Kidney epithelial cell (primary cell): Measurements from ENCODE around the gene LEFTY1. TPM values are rescaled to one million over a fixed set of nuclear protein-coding genes. Genes with fewer than 3 reads are reported as not detected.

Experiments
- DNase-seq: peaks from one replicate; pipeline ENCODE4 v3.0.0-alpha.2; 2010; ENCODE audit warnings: low read depth
- H3K27me3 ChIP-seq: 2 replicates; pipeline ENCODE4 v1.6.0; 2011; ENCODE audit warnings: low read length; ENCODE audit not compliant: control insufficient read depth, insufficient read depth
- H3K36me3 ChIP-seq: 2 replicates; pipeline ENCODE4 v1.5.1; 2011; ENCODE audit warnings: low read length; ENCODE audit not compliant: control insufficient read depth, insufficient read depth
- H3K4me3 ChIP-seq: 2 replicates; pipeline ENCODE4 v1.5.1; 2011; ENCODE audit warnings: low read depth, mild to moderate bottlenecking, control low read depth, low read length
- total RNA-seq: library from RNA; depleted of rRNA; stranded (reverse); fragments of >200 nt; gene quantifications from 2 replicates; pipeline ENCODE4 v1.2.3, GENCODE V29; 2015
- TF ChIP-seq, protein P1 (sequence below): IDR thresholded peaks from 2 replicates; pipeline ENCODE4 v1.5.1; 2011; ENCODE audit warnings: mild to moderate bottlenecking, moderate library complexity, low read length, control low read depth, inconsistent platforms; ENCODE audit not compliant: insufficient read depth, poor library complexity, severe bottlenecking

Gene LEFTY1
- total RNA-seq, 1 donor from 2014 or later: not detected

DNA sequence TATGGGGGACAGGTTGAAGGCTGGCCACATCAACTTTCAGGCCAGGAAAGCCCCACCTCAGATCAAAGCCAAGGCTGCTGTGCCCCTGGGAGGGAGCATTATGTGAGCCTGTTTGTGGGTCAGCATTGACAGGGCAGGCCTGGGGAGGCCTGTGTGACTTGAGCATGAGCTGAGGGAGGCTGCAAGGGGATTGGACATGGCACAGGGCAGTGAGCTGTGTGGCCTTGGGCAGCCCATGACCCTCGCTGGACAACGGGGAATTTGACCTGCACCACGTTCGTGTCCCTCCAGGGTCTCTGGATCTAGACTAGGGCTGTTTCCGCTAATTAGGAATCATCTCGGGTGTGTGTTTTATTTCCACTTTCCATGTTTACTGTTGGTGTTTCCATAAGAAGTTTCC, 17.5 kb upstream of the LEFTY1 start:
- TF ChIP-seq, protein P1, sequence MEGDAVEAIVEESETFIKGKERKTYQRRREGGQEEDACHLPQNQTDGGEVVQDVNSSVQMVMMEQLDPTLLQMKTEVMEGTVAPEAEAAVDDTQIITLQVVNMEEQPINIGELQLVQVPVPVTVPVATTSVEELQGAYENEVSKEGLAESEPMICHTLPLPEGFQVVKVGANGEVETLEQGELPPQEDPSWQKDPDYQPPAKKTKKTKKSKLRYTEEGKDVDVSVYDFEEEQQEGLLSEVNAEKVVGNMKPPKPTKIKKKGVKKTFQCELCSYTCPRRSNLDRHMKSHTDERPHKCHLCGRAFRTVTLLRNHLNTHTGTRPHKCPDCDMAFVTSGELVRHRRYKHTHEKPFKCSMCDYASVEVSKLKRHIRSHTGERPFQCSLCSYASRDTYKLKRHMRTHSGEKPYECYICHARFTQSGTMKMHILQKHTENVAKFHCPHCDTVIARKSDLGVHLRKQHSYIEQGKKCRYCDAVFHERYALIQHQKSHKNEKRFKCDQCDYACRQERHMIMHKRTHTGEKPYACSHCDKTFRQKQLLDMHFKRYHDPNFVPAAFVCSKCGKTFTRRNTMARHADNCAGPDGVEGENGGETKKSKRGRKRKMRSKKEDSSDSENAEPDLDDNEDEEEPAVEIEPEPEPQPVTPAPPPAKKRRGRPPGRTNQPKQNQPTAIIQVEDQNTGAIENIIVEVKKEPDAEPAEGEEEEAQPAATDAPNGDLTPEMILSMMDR: no peak
- DNase-seq: no peak
- Histone ChIP-seq H3K36me3 (no peaks in the 10 kb centered on the region), H3K27me3 (no peaks in the 10 kb centered on the region), H3K4me3 (no peak overlapping the region)

DNA sequence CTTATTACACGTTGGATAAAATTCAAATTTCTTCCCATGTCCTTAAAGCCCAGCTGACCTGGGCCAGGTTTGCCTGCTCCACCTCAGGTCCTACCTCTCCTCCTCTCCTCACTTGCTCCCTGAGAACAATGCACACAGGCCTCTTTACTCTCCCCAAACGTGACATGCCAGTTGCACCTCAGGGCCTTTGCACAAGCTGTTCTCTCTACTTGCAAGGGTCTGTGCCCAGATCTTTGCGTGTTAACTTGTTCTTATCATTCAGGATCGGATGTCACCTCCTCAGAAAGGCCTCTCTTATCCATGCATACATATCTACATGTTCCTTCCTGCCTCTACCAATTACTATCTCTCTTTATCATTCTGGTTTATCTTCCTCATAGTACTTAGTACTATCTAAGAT, 14.7 kb upstream of the LEFTY1 start:
- TF ChIP-seq, protein P1: no peak
- DNase-seq: no peak
- no peaks in the 10 kb centered on the region for H3K27me3 ChIP-seq
- H3K4me3 ChIP-seq: no peak overlapping the region
- H3K36me3 ChIP-seq: no peaks in the 10 kb centered on the region

DNA sequence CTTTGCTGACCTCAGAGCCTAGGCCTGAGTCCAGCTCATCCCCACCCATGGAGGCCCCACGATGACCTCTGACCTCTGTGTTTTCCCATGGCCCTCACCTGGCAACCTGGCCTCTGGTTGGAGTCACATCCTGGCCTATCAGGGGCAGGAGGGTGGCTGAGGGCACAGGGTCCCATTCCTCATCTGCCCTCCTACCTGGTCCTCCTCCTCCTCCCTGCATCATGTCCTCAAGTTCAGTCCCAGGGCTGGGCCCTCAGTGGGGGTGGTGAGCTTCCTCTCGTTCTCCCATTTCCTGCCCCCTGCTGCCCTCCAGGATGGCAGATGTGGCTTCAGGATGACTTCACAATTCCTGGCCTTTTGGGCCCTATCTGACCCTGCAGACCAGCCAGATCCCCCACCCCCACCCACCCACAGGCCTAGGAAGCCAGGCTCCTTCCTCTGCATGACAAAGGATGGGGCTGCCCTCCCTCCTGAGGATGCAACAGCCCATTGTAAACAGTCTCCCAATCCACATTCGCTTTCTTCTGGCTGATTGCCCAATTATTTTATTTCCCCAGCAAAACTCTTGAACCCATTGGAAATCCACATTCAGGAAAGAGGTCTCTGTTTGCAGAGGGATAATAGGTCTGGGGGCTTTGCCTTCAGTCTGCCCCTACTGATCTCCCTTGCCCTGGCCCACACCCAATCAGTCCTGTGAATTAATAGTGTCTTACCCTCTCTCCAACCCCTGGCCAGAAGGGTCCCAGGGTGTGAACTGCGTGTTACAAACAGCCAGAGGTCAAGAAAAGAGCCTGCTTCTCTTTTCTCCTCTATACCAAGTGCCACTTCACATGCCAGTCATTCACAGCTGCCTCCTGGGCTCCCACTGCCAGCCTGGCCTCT, 10.3 kb upstream of the LEFTY1 start:
- no peak for DNase-seq
- TF ChIP-seq, protein P1: no peak
- Histone ChIP-seq H3K27me3 (no peaks in the 10 kb centered on the region), H3K36me3 (no peaks in the 10 kb centered on the region), H3K4me3 (no peak overlapping the region)

DNA sequence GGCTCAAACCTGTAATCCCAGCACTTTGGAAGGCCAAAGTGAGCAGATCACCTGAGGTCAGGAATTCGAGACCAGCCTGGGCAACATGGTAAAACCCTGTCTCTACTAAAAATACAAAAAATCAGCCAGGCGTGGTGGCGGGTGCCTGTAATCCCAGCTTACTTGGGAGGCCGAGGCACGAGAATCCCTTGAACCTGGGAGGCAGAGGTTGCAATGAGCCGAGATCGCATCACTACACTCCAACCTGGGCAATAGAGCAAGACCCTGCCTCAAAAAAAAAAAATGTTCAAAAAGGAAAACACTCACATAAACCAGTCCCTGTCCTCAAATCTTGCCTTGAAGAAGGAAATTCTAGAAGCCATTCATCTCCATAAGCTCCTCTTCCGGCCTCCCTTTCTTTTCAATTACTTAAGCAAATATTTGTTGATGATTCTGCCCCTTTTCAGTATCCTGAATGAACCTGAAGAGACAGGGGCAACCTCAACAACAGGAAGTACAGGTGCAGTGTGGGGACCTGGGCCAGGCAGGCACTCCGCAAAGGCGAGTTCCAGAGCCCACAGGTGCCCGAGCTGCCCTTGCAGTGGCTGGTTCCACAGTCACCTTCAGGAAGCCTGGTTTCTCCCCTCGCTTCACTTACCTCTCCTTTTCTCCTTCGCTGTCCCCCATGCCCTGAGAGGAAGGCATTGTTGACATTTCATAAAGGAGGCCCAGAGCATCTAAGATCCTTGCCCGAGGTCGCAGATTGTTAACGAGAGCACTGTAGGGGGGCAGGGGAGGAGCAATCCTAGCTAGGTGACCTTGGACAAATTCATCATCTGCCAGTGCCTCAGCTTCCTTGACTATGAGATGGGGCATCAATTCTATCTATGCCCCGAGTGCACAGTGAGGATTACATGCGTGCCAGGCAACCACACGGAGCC, 8.9 kb upstream of the LEFTY1 start:
- TF ChIP-seq, protein P1: no peak
- no peaks in the 10 kb centered on the region for H3K36me3 ChIP-seq
- H3K4me3 ChIP-seq: no peak overlapping the region
- no peak for DNase-seq
- no peaks in the 10 kb centered on the region for H3K27me3 ChIP-seq

DNA sequence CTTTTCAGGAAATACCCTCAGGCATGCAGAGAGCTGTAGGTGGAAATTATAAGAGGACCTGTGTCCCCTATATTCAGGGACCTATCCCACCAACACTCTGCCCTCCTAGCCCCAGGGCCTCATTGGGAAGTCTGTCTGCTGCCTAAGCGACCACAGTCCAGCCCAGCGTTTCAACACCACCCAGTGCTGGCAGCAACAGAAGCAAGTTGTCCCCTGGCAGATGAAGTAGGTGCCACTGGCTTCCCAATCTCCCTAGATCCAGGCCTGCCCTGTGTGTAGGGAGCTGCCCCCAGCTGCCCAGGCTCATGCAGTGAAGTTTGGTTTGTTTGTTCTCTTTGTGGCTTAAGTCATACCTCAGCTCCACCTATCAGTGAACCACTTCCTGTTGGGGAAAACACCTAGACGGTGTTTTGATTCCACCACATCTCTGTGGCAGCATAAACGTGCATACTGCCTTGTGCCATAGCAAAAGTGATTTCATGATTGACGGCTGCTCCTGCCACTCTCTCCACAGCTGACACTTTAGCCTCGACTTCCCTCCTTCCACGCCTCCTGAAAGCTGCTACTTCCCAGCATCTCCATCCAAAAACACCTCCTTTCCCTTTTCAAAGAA, 8.1 kb upstream of the LEFTY1 start:
- Histone ChIP-seq H3K36me3 (no peaks in the 10 kb centered on the region), H3K4me3 (no peak overlapping the region), H3K27me3 (no peaks in the 10 kb centered on the region)
- TF ChIP-seq, protein P1: no peak
- peak; percentile 41 for DNase-seq
